ENCODE results near the gene IL17C.

GRCh38 chr16:88622125-88622524 lies 16.2 kb upstream of the IL17C start:
- TF ChIP-seq CTCF (IDR thresholded peaks at IDR 0.05) (no peak), POLR2AphosphoS5 (IDR thresholded peaks at IDR 0.05) (no peak)

Data from prostate gland (tissue), 2 donors.